ENCODE measurements around the gene WASF1. TPM values are rescaled to one million over a fixed set of nuclear protein-coding genes. Genes with fewer than 3 reads are reported as not detected.
"Not testable (repeated sequence)": the region's sequence is repeated elsewhere in the genome, so short reads cannot be mapped to it uniquely, and the experiment has no call there.

WASF1 gene
- total RNA-seq, 1 donor from 2014 or later = 81.1 TPM

GRCh38 chr6:110083875-110084585 lies 95.4 kb downstream of the WASF1 start:
- peaks cover 14% of the 10 kb centered on the region for H3K4me1 ChIP-seq
- Mint-ChIP-seq H3K27me3 (ENCODE audit: insufficient read depth, low read depth) (peaks cover 2% of the 10 kb centered on the region), H3K9me3 (no peaks in the 10 kb centered on the region), H3K4me3 (no peak overlapping the region), H3K27ac (no peak overlapping the region), H3K4me1 (peaks cover 7% of the 10 kb centered on the region), H3K36me3 (peaks cover 3% of the 10 kb centered on the region)
- no peaks in the 10 kb centered on the region for H3K9me3 ChIP-seq (ENCODE audit: low read depth)
- peaks cover 14% of the 10 kb centered on the region for H3F3A ChIP-seq (ENCODE audit: low read depth)
- no peak overlapping the region for H3K9ac ChIP-seq
- peaks cover 3% of the 10 kb centered on the region for H4K20me1 ChIP-seq (ENCODE audit: low read depth)
- peak overlapping the region; percentile 54 for H3K4me2 ChIP-seq
- H3K27me3 ChIP-seq = no peaks in the 10 kb centered on the region
- H2AFZ ChIP-seq (replicated peaks) = no peak overlapping the region
- peak; percentile 23 for DNase-seq (ENCODE audit: low spot score)
- no peaks in the 10 kb centered on the region for H3K79me2 ChIP-seq (ENCODE audit: low read depth)
- TF ChIP-seq EZH2 (IDR thresholded peaks at IDR 0.05) (no peak), EZH2phosphoT487 (IDR thresholded peaks at IDR 0.05) (no peak)
- TF ChIP-seq, protein P1, sequence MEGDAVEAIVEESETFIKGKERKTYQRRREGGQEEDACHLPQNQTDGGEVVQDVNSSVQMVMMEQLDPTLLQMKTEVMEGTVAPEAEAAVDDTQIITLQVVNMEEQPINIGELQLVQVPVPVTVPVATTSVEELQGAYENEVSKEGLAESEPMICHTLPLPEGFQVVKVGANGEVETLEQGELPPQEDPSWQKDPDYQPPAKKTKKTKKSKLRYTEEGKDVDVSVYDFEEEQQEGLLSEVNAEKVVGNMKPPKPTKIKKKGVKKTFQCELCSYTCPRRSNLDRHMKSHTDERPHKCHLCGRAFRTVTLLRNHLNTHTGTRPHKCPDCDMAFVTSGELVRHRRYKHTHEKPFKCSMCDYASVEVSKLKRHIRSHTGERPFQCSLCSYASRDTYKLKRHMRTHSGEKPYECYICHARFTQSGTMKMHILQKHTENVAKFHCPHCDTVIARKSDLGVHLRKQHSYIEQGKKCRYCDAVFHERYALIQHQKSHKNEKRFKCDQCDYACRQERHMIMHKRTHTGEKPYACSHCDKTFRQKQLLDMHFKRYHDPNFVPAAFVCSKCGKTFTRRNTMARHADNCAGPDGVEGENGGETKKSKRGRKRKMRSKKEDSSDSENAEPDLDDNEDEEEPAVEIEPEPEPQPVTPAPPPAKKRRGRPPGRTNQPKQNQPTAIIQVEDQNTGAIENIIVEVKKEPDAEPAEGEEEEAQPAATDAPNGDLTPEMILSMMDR (IDR thresholded peaks at IDR 0.05) = no peak
- no peak overlapping the region for H3K4me3 ChIP-seq
- H3K27ac ChIP-seq = no peak overlapping the region
- no peaks in the 10 kb centered on the region for H3K36me3 ChIP-seq

GRCh38 chr6:110075406-110075805 lies 104.1 kb downstream of the WASF1 start:
- Mint-ChIP-seq H3K27me3 (ENCODE audit: insufficient read depth, low read depth) (no peaks in the 10 kb centered on the region), H3K9me3 (no peaks in the 10 kb centered on the region), H3K4me1 (peaks cover 2% of the 10 kb centered on the region), H3K36me3 (no peaks in the 10 kb centered on the region), H3K27ac (no peak overlapping the region), H3K4me3 (no peak overlapping the region)
- Histone ChIP-seq H3K79me2 (ENCODE audit: low read depth) (no peaks in the 10 kb centered on the region), H3K4me3 (no peak overlapping the region), H3K36me3 (no peaks in the 10 kb centered on the region), H3K9me3 (ENCODE audit: low read depth) (no peaks in the 10 kb centered on the region), H3K27me3 (no peaks in the 10 kb centered on the region), H4K20me1 (ENCODE audit: low read depth) (no peaks in the 10 kb centered on the region), H3K27ac (no peak overlapping the region), H3K4me1 (no peaks in the 10 kb centered on the region), H3K9ac (no peak overlapping the region), H2AFZ (replicated peaks) (no peak overlapping the region), H3F3A (ENCODE audit: low read depth) (no peaks in the 10 kb centered on the region), H3K4me2 (no peak overlapping the region)
- DNase-seq (ENCODE audit: low spot score) = no peak
- no peak for TF ChIP-seq EZH2 (IDR thresholded peaks at IDR 0.05)
- TF ChIP-seq, protein P1 (IDR thresholded peaks at IDR 0.05) = no peak
- no peak for TF ChIP-seq EZH2phosphoT487 (IDR thresholded peaks at IDR 0.05)

DNA sequence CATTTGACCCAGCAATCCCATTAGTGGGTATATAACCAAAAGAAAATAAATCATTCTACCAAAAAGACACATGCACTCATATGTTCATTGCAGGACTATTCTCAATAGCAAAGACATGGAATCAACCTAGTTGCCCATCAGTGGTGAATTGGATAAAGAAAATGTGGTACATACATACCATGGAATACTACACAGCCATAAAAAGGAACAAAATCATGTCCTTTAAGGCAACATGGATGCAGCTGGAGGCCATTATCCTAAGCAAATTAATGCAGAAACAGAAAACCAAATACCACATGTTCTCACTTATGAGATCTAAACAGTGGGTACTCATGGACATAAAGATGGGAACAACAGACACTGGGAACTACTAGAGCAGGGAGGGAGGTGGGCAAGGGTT lies 106.0 kb downstream of the WASF1 start:
- not testable (repeated sequence) for H3K9me3 ChIP-seq (ENCODE audit: low read depth); H3K79me2 ChIP-seq (ENCODE audit: low read depth); H3K9ac ChIP-seq; H4K20me1 ChIP-seq (ENCODE audit: low read depth); H3K27me3 Mint-ChIP-seq (ENCODE audit: insufficient read depth, low read depth); H3K27me3 ChIP-seq; DNase-seq (ENCODE audit: low spot score); H3K36me3 Mint-ChIP-seq; H3K27ac Mint-ChIP-seq; H3K9me3 Mint-ChIP-seq; H3K4me3 Mint-ChIP-seq; H2AFZ ChIP-seq (replicated peaks); H3K4me3 ChIP-seq; H3K4me1 ChIP-seq; H3K27ac ChIP-seq; H3K4me2 ChIP-seq; H3K36me3 ChIP-seq; H3F3A ChIP-seq (ENCODE audit: low read depth)
- H3K4me1 Mint-ChIP-seq = peaks cover 14% of the 10 kb centered on the region

DNA sequence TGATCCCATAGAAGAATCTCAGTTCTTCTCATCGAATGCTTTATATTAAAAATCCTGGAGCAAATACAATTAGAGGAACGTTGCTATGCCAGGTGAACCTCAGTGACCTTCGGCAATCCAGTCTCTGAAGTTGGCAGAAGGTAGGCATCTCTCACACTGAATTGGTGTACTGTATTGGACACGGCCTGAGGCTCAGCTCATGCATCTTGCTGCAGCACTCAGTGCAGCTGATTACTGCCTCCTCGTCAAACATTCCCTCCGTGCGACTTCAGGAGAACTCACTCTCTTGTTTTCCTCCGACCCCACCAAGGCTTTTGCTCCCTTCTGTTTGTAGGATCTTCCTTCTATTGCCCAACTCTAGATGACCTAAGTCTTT lies 110.9 kb downstream of the WASF1 start:
- Histone ChIP-seq H3K27ac (no peak overlapping the region), H3K79me2 (ENCODE audit: low read depth) (no peaks in the 10 kb centered on the region), H3K9me3 (ENCODE audit: low read depth) (no peaks in the 10 kb centered on the region), H2AFZ (replicated peaks) (no peak overlapping the region), H3K4me3 (no peak overlapping the region), H3K4me2 (no peak overlapping the region), H3K9ac (no peak overlapping the region), H3K27me3 (no peaks in the 10 kb centered on the region), H3K36me3 (no peaks in the 10 kb centered on the region), H3K4me1 (peaks cover 36% of the 10 kb centered on the region), H4K20me1 (ENCODE audit: low read depth) (no peaks in the 10 kb centered on the region), H3F3A (ENCODE audit: low read depth) (no peaks in the 10 kb centered on the region)
- no peak for TF ChIP-seq EZH2 (IDR thresholded peaks at IDR 0.05)
- TF ChIP-seq, protein P1 (IDR thresholded peaks at IDR 0.05) = no peak
- no peak for TF ChIP-seq EZH2phosphoT487 (IDR thresholded peaks at IDR 0.05)
- no peak overlapping the region for H3K27ac Mint-ChIP-seq
- H3K36me3 Mint-ChIP-seq = no peaks in the 10 kb centered on the region
- DNase-seq (ENCODE audit: low spot score) = no peak
- H3K9me3 Mint-ChIP-seq = no peaks in the 10 kb centered on the region
- H3K4me1 Mint-ChIP-seq = peaks cover 62% of the 10 kb centered on the region
- H3K27me3 Mint-ChIP-seq (ENCODE audit: insufficient read depth, low read depth) = peaks cover 9% of the 10 kb centered on the region
- H3K4me3 Mint-ChIP-seq = no peak overlapping the region

All from neural progenitor cell (in vitro differentiated cells).